Activated CD8-positive, alpha-beta memory T cell treated with anti-CD3 and anti-CD28 coated beads, Interleukin-2, amount 50 U/mL, for 4 hours (primary cell): ENCODE results near the gene PNMA8A.

Experiments
- DNase-seq: peaks from one replicate; pipeline ENCODE4 v3.0.0-alpha.2; 2020

PNMA8A gene

DNA sequence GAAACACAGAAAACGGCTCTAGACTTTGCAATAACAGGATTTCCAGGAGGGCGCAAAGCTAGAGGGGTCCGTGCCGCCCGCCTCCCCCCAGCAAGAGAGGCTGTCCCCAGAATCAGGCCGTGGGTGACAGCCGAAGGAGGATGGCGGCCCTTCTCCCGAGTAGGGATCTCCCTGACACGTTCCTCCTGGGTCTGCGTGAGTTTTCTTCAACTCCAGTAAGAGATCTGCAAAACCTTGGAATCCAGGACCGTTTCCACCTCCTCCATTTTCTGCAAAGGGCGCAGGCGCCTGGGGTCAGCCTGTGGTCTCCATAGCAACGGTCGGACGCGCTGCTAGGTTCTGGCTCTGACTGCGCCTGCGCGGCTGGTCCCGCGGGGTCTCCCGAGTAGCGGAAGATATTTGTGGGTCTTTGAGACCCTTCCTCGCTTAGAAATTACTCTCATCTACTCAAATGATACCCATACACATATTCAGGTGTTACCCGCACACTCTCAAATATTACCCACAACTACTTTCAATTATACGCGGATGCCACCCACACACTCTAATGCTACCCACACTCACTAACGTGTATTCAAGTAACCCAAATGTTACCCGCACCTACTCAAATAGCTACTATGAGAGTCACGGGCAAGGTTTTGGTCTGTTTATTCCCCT is 44.7 kb downstream of the PNMA8A start:
- DNase-seq, result peak; percentile 29

DNA sequence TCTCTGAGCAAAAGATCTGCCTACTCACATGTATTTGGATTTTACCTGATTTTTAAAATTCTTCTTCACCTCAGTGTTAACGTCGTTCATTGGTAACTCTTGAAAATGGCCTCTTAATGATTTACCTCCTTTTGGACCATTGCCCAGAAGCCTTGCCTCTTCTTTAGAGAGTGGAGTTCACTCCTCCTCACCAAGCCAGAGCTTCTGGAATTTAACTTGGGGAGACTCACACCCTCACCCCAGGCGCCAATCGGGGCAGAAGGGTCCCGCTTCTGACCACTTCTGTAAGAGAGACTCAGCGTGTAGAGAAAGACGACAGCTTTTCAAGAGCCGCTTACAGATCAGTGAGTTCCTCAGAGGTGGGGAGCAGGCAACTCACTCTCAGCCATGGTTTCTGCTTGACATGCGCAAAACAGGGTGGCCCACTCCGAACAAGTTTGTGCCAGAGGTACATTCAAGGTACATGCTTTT is 45.3 kb downstream of the PNMA8A start:
- no peak for DNase-seq

DNA sequence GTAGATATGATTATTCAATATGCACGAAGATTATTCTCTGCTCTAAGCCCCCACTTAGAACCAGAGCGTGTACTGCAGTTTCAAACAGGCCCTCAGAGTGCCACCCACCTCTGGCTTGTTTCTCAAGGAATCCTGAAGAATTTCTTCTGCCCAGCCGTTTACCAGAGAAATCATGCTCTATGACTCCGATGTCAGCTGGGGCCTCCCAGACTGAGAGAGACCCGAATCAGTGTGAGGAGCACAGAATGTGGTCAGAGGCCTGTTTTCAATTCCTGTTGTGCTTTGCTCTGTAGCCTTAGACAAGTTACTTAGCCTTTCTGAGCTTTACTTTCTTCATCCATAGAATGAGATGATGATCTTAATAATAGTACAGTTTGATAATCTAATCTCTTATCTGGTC is 48.2 kb downstream of the PNMA8A start:
- no peak for DNase-seq

GRCh38 chr19:46422344-46422743 is 49.0 kb downstream of the PNMA8A start:
- no peak for DNase-seq

- no peak for DNase-seq
Measured at GRCh38 chr19:46420056-46420455, 51.3 kb downstream of the PNMA8A start.
